Prostate gland (tissue), 2 donors: ENCODE data around the gene CST9L. TPM values are rescaled to one million over a fixed set of nuclear protein-coding genes. Genes with fewer than 3 reads are reported as not detected.
A peak's percentile ranks its signal among the peaks of the same experiment; 100 is the strongest.

ENCODE experiments used
- DNase-seq: peaks from one replicate; pipeline ENCODE4 v3.0.0-alpha.2; 2019; ENCODE audit warnings: low spot score
- H3K27ac ChIP-seq, 2 donors: fragments of 200-600 bp; sonication (generic); 2 replicates each; pipeline ENCODE4 v1.5.1; 2017 to 2019
- H3K27me3 ChIP-seq: fragments of 200-600 bp; sonication (generic); replicated peaks from 2 replicates; pipeline ENCODE4 v1.5.1; 2019; ENCODE audit not compliant: insufficient read depth
- H3K36me3 ChIP-seq, 2 donors: fragments of 200-600 bp; sonication (generic); 1 replicate in 1 of 2; 2 replicates in 1 of 2; pipeline versions ENCODE4 v1.5.1 to v1.8.1; 2017 to 2019
- H3K4me1 ChIP-seq: fragments of 200-600 bp; sonication (generic); replicated peaks from 2 replicates; pipeline ENCODE4 v1.5.1; 2019
- H3K4me3 ChIP-seq, 2 donors: fragments of 200-600 bp; sonication (generic); 2 replicates each; pipeline ENCODE4 v1.5.1; 2017 to 2019
- H3K9me3 ChIP-seq: fragments of 200-600 bp; sonication (generic); 2 replicates; pipeline ENCODE4 v1.5.1; 2017
- CTCF ChIP-seq, 4 experiments: fragments of 200-600 bp in 2 of 4; fragments of 450-650 bp in 2 of 4; sonication (generic) in 2 of 4; IDR thresholded peaks; 1 replicate in 3 of 4; 2 replicates in 1 of 4; pipeline ENCODE4 v1.5.1; 2016 to 2019; ENCODE audit warnings: antibody characterized with exemption in 4 of 4, mild to moderate bottlenecking in 2 of 4, moderate library complexity in 2 of 4
- POLR2A ChIP-seq: fragments of 450-650 bp; IDR thresholded peaks from one replicate; pipeline ENCODE4 v1.6.1; 2016; ENCODE audit warnings: antibody characterized with exemption, mild to moderate bottlenecking
- POLR2AphosphoS5 ChIP-seq: sonication (generic); formaldehyde crosslinking; IDR thresholded peaks from one replicate; pipeline ENCODE4 v1.6.1; 2017; ENCODE audit warnings: antibody characterized with exemption
- WGBS: methylation state at CpG from one replicate; pipeline ENCODE4 v1.1.5; 2018; 5-methylcytosine and 5-hydroxymethylcytosine counted together
- intact Hi-C: fragments of 100-400 bp; cut with DNase I; formaldehyde crosslinking; loops from one replicate; pipeline ENCODE4 v1.14.2; 2022
- total RNA-seq, 2 donors: library from RNA; depleted of rRNA; stranded (reverse); fragments of >200 nt; gene quantifications; one replicate each; pipeline ENCODE4 v1.1.0, GENCODE V29; 2016

CST9L gene
- total RNA-seq, 2 donors from 2014 or later: 44.0 TPM; not detected in 1

- Histone ChIP-seq H3K27ac (no peak overlapping the region), H3K36me3 (no peaks in the 10 kb centered on the region), H3K4me1 (no peaks in the 10 kb centered on the region), H3K4me3 (no peak overlapping the region), H3K27me3 (no peaks in the 10 kb centered on the region), H3K9me3 (no peaks in the 10 kb centered on the region)
- DNase-seq: no peak
- intact Hi-C loops: no loop called here
- TF ChIP-seq POLR2A: no peak
- TF ChIP-seq POLR2AphosphoS5: no peak
- TF ChIP-seq CTCF (IDR thresholded peaks at IDR 0.05): no peak
These were observed 30.2 kb upstream of the CST9L start for GRCh38 chr20:23598481-23598880.

GRCh38 chr20:23596579-23597250, 28.4 kb upstream of the CST9L start:
- DNase-seq: no peak
- Histone ChIP-seq H3K36me3 (no peaks in the 10 kb centered on the region), H3K27me3 (no peaks in the 10 kb centered on the region), H3K27ac (no peak overlapping the region), H3K9me3 (no peaks in the 10 kb centered on the region), H3K4me3 (no peak overlapping the region), H3K4me1 (no peaks in the 10 kb centered on the region)
- intact Hi-C loops: no loop called here
- no peak for TF ChIP-seq POLR2A
- 64% methylated on average over 2 of the region's 2 CpGs for WGBS

GRCh38 chr20:23595941-23596340, 27.7 kb upstream of the CST9L start:
- no peaks in the 10 kb centered on the region for H3K4me1 ChIP-seq
- TF ChIP-seq CTCF (IDR thresholded peaks at IDR 0.05) (no peak), POLR2AphosphoS5 (peak; percentile 69), POLR2A (no peak)
- intact Hi-C loops: no loop called here
- 90% methylated on average over 1 of the region's 1 CpG for WGBS
- H3K27ac ChIP-seq: no peak overlapping the region
- no peaks in the 10 kb centered on the region for H3K9me3 ChIP-seq
- DNase-seq: no peak
- H3K36me3 ChIP-seq: no peaks in the 10 kb centered on the region
- H3K27me3 ChIP-seq: no peaks in the 10 kb centered on the region
- no peak overlapping the region for H3K4me3 ChIP-seq

- H3K9me3 ChIP-seq: no peaks in the 10 kb centered on the region
- peaks cover 7% of the 10 kb centered on the region for H3K4me1 ChIP-seq
- no peak for DNase-seq
- intact Hi-C loops: no loop called here
- no peaks in the 10 kb centered on the region for H3K27me3 ChIP-seq
- no peak overlapping the region for H3K4me3 ChIP-seq
- no peak overlapping the region for H3K27ac ChIP-seq
- H3K36me3 ChIP-seq: no peaks in the 10 kb centered on the region
- WGBS: 94% methylated on average over 10 of the region's 10 CpGs
- TF ChIP-seq POLR2AphosphoS5: no peak
These were observed 20.4 kb upstream of the CST9L start for GRCh38 chr20:23588434-23589403.

GRCh38 chr20:23587631-23588030, 19.3 kb upstream of the CST9L start:
- peaks cover 7% of the 10 kb centered on the region for H3K4me1 ChIP-seq
- DNase-seq: no peak
- no peaks in the 10 kb centered on the region for H3K36me3 ChIP-seq
- no peak overlapping the region for H3K27ac ChIP-seq
- H3K27me3 ChIP-seq: no peaks in the 10 kb centered on the region
- TF ChIP-seq POLR2AphosphoS5: no peak
- TF ChIP-seq POLR2A: no peak
- no peak for TF ChIP-seq CTCF (IDR thresholded peaks at IDR 0.05)
- H3K9me3 ChIP-seq: no peaks in the 10 kb centered on the region
- no peak overlapping the region for H3K4me3 ChIP-seq
- intact Hi-C loops: no loop called here
- 82% methylated on average over 7 of the region's 7 CpGs for WGBS
